H1 (cell line): ENCODE data around the gene PRSS2. TPM values are rescaled to one million over a fixed set of nuclear protein-coding genes. Genes with fewer than 3 reads are reported as not detected.

ENCODE experiments used
- ASH2L ChIP-seq: fragments of 200-600, 300-600 bp; sonication (generic); IDR thresholded peaks from one replicate; pipeline ENCODE4 v1.7.1; 2017; ENCODE audit warnings: low read length
- EP300 ChIP-seq, 2 experiments: IDR thresholded peaks; 1 replicate in 1 of 2; 2 replicates in 1 of 2; pipeline ENCODE4 v1.6.1; 2011 to 2012; ENCODE audit warnings: low read depth in 2 of 2, low read length in 2 of 2, mild to moderate bottlenecking in 2 of 2, borderline replicate concordance in 1 of 2, inconsistent platforms in 1 of 2, moderate library complexity in 1 of 2
- HDAC6 ChIP-seq: IDR thresholded peaks from one replicate; pipeline ENCODE4 v1.7.1; 2012; ENCODE audit warnings: low read depth, mild to moderate bottlenecking, inconsistent platforms, low read length, moderate library complexity
- NANOG ChIP-seq: IDR thresholded peaks from 2 replicates; pipeline ENCODE4 v1.6.1; 2011; ENCODE audit warnings: low read length, low read depth, mild to moderate bottlenecking, inconsistent platforms; ENCODE audit not compliant: insufficient read depth, poor library complexity, severe bottlenecking
- PHF8 ChIP-seq: fragments of 200-600 bp; sonication (generic); conservative IDR thresholded peaks from 2 replicates; pipeline ENCODE4 v1.7.1; 2012; ENCODE audit warnings: low read depth, mild to moderate bottlenecking, inconsistent platforms, low read length, moderate library complexity
- POLR2AphosphoS5 ChIP-seq: IDR thresholded peaks from 2 replicates; pipeline ENCODE4 v1.6.1; 2011; ENCODE audit warnings: low read depth, low read length
- RXRA ChIP-seq: IDR thresholded peaks from 2 replicates; pipeline ENCODE4 v1.6.1; 2011; ENCODE audit warnings: low read depth, mild to moderate bottlenecking, low read length, moderate library complexity; ENCODE audit not compliant: insufficient read depth
- SP2 ChIP-seq: IDR thresholded peaks from 2 replicates; pipeline ENCODE4 v1.6.1; 2012; ENCODE audit warnings: mild to moderate bottlenecking, low read length, inconsistent platforms
- SUZ12 ChIP-seq: fragments of 200-600 bp; sonication (generic); IDR thresholded peaks from 2 replicates; pipeline ENCODE4 v1.6.1; 2012; ENCODE audit warnings: mild to moderate bottlenecking, inconsistent platforms, low read length, moderate library complexity, mixed read lengths
- TAF7 ChIP-seq: optimal IDR thresholded peaks from 2 replicates; pipeline ENCODE3; 2011; ENCODE audit warnings: low read depth, mild to moderate bottlenecking, inconsistent platforms, low read length, moderate library complexity, borderline replicate concordance
- YY1 ChIP-seq: IDR thresholded peaks from 2 replicates; pipeline ENCODE4 v1.6.1; 2011; ENCODE audit warnings: low read depth, mild to moderate bottlenecking, low read length
- polyA plus RNA-seq, 7 experiments: library from polyadenylated mRNA; depleted of rRNA in 3 of 7; stranded (reverse) in 5 of 7; unstranded in 2 of 7; fragments of >200 nt in 5 of 7; fragments of 200-250 nt in 2 of 7; gene quantifications; 1 replicate in 5 of 7; 2 replicates in 1 of 7; 4 replicates in 1 of 7; pipeline versions ENCODE4 v1.2.1 to v1.2.3, GENCODE V29; 2011 to 2013; ENCODE audit warnings: missing spikeins in 2 of 7, mixed read lengths in 2 of 7
- total RNA-seq: library from RNA; stranded (reverse); fragmentation: NEBNext Ultra II Directional; extraction: Animal tissue kit (Norgen Biotek cat#: 25700); gene quantifications from 2 replicates; pipeline ENCODE4 v1.2.1, GENCODE V29; 2021

Gene PRSS2
- total and polyA plus RNA-seq, 2 of the 8 experiments (the other 6 are each of a cell fraction or from before 2014, with no cell fraction given) = not detected

DNA sequence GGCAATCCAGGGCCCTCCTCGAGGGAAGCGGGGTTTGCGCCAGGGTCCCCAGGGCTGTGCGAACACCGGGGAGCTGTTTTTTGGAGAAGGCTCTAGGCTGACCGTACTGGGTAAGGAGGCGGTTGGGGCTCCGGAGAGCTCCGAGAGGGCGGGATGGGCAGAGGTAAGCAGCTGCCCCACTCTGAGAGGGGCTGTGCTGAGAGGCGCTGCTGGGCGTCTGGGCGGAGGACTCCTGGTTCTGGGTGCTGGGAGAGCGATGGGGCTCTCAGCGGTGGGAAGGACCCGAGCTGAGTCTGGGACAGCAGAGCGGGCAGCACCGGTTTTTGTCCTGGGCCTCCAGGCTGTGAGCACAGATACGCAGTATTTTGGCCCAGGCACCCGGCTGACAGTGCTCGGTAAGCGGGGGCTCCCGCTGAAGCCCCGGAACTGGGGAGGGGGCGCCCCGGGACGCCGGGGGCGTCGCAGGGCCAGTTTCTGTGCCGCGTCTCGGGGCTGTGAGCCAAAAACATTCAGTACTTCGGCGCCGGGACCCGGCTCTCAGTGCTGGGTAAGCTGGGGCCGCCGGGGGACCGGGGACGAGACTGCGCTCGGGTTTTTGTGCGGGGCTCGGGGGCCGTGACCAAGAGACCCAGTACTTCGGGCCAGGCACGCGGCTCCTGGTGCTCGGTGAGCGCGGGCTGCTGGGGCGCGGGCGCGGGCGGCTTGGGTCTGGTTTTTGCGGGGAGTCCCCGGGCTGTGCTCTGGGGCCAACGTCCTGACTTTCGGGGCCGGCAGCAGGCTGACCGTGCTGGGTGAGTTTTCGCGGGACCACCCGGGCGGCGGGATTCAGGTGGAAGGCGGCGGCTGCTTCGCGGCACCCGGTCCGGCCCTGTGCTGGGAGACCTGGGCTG is 26.0 kb downstream of the PRSS2 start (continued):
- TF ChIP-seq PHF8 (no peak), HDAC6 (no peak), YY1 (no peak), EP300 (IDR thresholded peaks at IDR 0.05; ENCODE audit: borderline replicate concordance in 1 of 2, low read depth in 2 of 2, low read length in 2 of 2) (no peak), SP2 (no peak), RXRA (no peak), POLR2AphosphoS5 (0 out of 2 replicates have a peak, but pooled peaks have one; percentile 8), TAF7 (no peak), NANOG (no peak), SUZ12 (peak; percentile 67), ASH2L (no peak)
